Thoracic aorta (tissue), 2 donors: ENCODE measurements around the gene ANKZF1. TPM values are rescaled to one million over a fixed set of nuclear protein-coding genes. Genes with fewer than 3 reads are reported as not detected.

Source experiments
- ATAC-seq: fragments of 150-250 bp; one replicate; pipeline ENCODE4 v1.8.0; 2017; ENCODE audit warnings: low read depth; ENCODE audit not compliant: insufficient number of reproducible peaks, low FRiP score
- DNase-seq: peaks from one replicate; pipeline ENCODE4 v3.0.0-alpha.2; 2020; ENCODE audit warnings: low spot score
- H3K27ac ChIP-seq, 2 donors: fragments of 200-600 bp; sonication (generic); 1 replicate in 1 of 2; 2 replicates in 1 of 2; pipeline ENCODE4 v1.5.1; 2016; ENCODE audit warnings: mild to moderate bottlenecking in 2 of 2, moderate library complexity in 2 of 2
- H3K27me3 ChIP-seq: fragments of 200-600 bp; sonication (generic); replicated peaks from 2 replicates; pipeline ENCODE4 v1.6.0; 2016; ENCODE audit warnings: mild to moderate bottlenecking; ENCODE audit not compliant: insufficient read depth
- H3K36me3 ChIP-seq: fragments of 200-600 bp; sonication (generic); one replicate; pipeline ENCODE4 v1.5.1; 2016
- H3K4me1 ChIP-seq, 2 donors: fragments of 200-600 bp; sonication (generic); 1 replicate in 1 of 2; 2 replicates in 1 of 2; pipeline versions ENCODE4 v1.5.1 to v1.6.0; 2016; ENCODE audit warnings: low read depth in 2 of 2, mild to moderate bottlenecking in 1 of 2; ENCODE audit not compliant: control insufficient read depth in 1 of 2
- H3K4me3 ChIP-seq: fragments of 200-600 bp; sonication (generic); 2 replicates; pipeline ENCODE4 v1.5.1; 2016; ENCODE audit warnings: mild to moderate bottlenecking
- H3K9me3 ChIP-seq: fragments of 200-600 bp; sonication (generic); 2 replicates; pipeline ENCODE4 v1.5.1; 2016
- total RNA-seq, 2 donors: library from RNA; depleted of rRNA; stranded (reverse); fragments of >200 nt; gene quantifications; one replicate each; pipeline versions ENCODE4 v1.1.0 to v1.2.3, GENCODE V29; 2016
- TF ChIP-seq, protein P1 (sequence below): fragments of 200-600 bp; sonication (generic); IDR thresholded peaks from one replicate; pipeline ENCODE4 v1.5.1; 2019; ENCODE audit warnings: antibody characterized with exemption

Gene ANKZF1
- total RNA-seq, 2 donors from 2014 or later = 69.7 to 72.6 TPM

DNA sequence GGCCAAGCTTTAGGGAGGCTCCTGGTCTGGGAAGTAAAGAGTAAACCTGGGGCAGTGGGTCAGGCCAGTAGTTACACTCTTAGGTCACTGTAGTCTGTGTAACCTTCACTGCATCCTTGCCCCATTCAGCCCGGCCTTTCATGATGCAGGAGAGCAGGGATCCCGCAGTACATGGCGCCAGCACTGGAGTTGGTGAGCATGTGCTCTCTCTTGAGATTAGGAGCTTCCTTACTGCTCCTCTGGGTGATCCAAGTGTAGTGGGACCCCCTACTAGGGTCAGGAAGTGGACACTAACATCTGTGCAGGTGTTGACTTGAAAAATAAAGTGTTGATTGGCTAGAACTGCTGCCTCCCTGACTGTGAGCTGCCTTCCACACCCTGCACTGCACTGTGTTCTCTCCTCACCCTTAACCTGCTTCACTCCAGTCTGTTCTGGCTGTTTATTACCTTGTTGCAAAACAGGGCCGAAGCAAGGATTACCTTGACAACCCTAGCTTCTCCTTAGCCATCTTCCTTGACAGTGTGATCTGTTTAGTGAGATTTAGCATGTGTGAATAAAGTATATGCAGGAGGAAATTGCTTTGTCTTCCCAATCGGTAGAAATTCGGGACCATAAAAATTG lies 46.3 kb upstream of the ANKZF1 start:
- TF ChIP-seq, protein P1, sequence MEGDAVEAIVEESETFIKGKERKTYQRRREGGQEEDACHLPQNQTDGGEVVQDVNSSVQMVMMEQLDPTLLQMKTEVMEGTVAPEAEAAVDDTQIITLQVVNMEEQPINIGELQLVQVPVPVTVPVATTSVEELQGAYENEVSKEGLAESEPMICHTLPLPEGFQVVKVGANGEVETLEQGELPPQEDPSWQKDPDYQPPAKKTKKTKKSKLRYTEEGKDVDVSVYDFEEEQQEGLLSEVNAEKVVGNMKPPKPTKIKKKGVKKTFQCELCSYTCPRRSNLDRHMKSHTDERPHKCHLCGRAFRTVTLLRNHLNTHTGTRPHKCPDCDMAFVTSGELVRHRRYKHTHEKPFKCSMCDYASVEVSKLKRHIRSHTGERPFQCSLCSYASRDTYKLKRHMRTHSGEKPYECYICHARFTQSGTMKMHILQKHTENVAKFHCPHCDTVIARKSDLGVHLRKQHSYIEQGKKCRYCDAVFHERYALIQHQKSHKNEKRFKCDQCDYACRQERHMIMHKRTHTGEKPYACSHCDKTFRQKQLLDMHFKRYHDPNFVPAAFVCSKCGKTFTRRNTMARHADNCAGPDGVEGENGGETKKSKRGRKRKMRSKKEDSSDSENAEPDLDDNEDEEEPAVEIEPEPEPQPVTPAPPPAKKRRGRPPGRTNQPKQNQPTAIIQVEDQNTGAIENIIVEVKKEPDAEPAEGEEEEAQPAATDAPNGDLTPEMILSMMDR = no peak
- Histone ChIP-seq H3K36me3 (peaks cover 44% of the 10 kb centered on the region), H3K27ac (no peak overlapping the region), H3K9me3 (no peaks in the 10 kb centered on the region), H3K4me1 (peaks cover 8 to 15% of the 10 kb centered on the region in 2 donors), H3K4me3 (no peak overlapping the region), H3K27me3 (no peaks in the 10 kb centered on the region)
- DNase-seq = no peak
- no peak for ATAC-seq

DNA sequence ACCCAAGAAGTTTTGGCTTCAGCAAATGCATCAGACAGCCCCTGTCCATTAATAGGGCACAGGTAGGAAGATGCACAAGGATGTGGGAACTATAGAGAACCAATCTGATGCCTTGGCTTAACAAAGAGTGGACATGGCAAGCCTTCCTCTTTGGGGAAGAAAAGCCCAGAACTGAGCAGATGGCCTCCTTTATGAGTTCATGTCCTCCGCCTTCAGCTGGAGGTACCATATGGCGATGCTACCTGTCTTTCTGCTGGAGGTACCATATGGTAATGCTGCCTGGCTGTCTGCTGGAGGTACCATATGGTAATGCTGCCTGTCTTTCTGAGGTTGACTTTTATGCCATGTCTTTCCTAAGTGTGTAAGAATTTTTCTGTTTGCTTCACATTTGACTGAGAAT lies 45.5 kb upstream of the ANKZF1 start:
- Histone ChIP-seq H3K27me3 (no peaks in the 10 kb centered on the region), H3K36me3 (peaks cover 44% of the 10 kb centered on the region), H3K4me1 (peaks cover 4 to 9% of the 10 kb centered on the region in 2 donors), H3K27ac (no peak overlapping the region), H3K4me3 (no peak overlapping the region), H3K9me3 (no peaks in the 10 kb centered on the region)
- DNase-seq = no peak
- TF ChIP-seq, protein P1 = no peak
- ATAC-seq = no peak

DNA sequence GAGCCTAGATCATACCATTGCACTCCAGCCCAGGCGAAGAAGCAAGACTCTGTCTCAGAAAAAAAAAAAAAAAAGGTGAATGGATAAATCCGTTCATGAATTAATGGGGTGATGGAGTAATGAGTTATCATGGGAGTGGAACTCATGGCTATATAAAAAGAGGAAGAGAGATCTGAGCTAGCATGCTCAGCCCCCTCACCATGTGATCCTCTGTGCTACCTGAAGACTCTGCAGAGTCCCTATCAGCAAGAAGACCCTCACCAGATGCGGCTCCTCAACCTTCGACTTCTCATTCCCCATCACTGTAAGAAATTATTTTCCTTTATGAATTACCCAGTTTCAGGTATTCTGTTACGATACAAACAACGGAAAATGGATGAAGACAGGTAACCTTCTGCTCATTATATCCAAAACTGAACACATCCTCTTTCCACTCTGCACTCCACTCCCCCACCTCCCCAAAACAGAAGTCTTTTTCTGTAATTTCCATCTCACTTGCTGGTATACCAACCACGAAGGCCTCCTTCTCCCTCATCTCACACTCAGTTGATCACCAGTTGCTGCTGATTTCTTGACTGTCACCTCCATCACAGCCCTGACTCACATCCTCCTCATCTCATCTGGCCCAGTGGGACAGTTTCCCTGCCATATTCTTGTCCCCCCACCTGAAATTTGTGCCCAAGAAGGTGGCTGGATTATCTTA lies 42.7 kb upstream of the ANKZF1 start:
- Histone ChIP-seq H3K27me3 (no peaks in the 10 kb centered on the region), H3K9me3 (no peaks in the 10 kb centered on the region), H3K36me3 (peaks cover 20% of the 10 kb centered on the region), H3K27ac (no peak overlapping the region), H3K4me1 (no peaks in the 10 kb centered on the region), H3K4me3 (no peak overlapping the region)
- TF ChIP-seq, protein P1 = no peak
- no peak for ATAC-seq
- DNase-seq = no peak

- Histone ChIP-seq H3K27me3 (no peaks in the 10 kb centered on the region), H3K4me3 (no peak overlapping the region), H3K36me3 (no peaks in the 10 kb centered on the region), H3K27ac (no peak overlapping the region), H3K4me1 (no peaks in the 10 kb centered on the region), H3K9me3 (no peaks in the 10 kb centered on the region)
- DNase-seq (no peak), ATAC-seq (no peak)
- TF ChIP-seq, protein P1 = no peak
Observed at GRCh38 chr2:219197388-219197787, 32.2 kb upstream of the ANKZF1 start.

DNA sequence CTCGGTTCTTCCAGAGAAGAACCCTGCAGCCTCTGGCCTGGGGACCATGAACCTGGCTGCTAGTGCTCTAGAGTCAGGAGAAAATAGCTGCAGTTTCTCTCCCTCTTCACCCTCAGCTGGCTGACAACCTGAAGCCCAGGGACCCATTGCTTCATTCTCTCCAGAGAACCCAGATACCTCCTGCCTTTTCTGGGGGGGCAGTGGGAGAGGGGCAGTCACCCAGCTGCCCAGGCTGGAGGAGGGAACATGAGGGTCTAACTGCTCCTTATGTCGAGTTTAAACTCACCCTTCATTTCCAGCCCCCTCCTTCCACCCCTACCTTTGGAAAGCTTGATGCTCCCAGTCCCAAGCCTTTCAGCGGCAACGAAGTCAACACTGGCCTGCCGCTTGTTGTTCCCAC lies 30.6 kb upstream of the ANKZF1 start:
- no peaks in the 10 kb centered on the region for H3K9me3 ChIP-seq
- no peaks in the 10 kb centered on the region for H3K27me3 ChIP-seq
- H3K4me1 ChIP-seq = no peaks in the 10 kb centered on the region
- TF ChIP-seq, protein P1 = no peak
- no peaks in the 10 kb centered on the region for H3K36me3 ChIP-seq
- DNase-seq (no peak), ATAC-seq (no peak)
- H3K27ac ChIP-seq = no peak overlapping the region
- H3K4me3 ChIP-seq = no peak overlapping the region
